Natural killer cell (primary cell): ENCODE measurements around the gene RASL11A. TPM values are rescaled to one million over a fixed set of nuclear protein-coding genes. Genes with fewer than 3 reads are reported as not detected.

Experiments used
- ATAC-seq, 3 donors: fragments of 150-1000 bp in 2 of 3; fragments of 200-7000 bp in 1 of 3; cut with Tn5 transposase; 1 replicate in 1 of 3; 2 replicates in 2 of 3; pipeline ENCODE4 v1.10.0; 2021; ENCODE audit warnings: mild to moderate bottlenecking in 2 of 3, moderate library complexity in 2 of 3
- DNase-seq, 2 donors: peaks; one replicate each; pipeline versions ENCODE4 v3.0.0 to v3.0.0-alpha.2; 2013 to 2021; ENCODE audit warnings: mixed read lengths in 1 of 2
- H3K27ac ChIP-seq: one replicate; pipeline ENCODE4 v1.5.1; 2013; ENCODE audit warnings: mild to moderate bottlenecking, low read length
- H3K27me3 ChIP-seq: one replicate; pipeline ENCODE4 v1.6.1; 2013; ENCODE audit warnings: low read length; ENCODE audit not compliant: control insufficient read depth, insufficient read depth
- H3K36me3 ChIP-seq: one replicate; pipeline ENCODE4 v1.6.1; 2013; ENCODE audit warnings: low read length; ENCODE audit not compliant: control insufficient read depth, insufficient read depth
- H3K4me1 ChIP-seq: one replicate; pipeline ENCODE4 v1.6.1; 2013; ENCODE audit warnings: low read length; ENCODE audit not compliant: control insufficient read depth, insufficient read depth
- H3K4me3 ChIP-seq: one replicate; pipeline ENCODE4 v1.5.1; 2013; ENCODE audit warnings: low read length
- H3K9me3 ChIP-seq: one replicate; pipeline ENCODE4 v1.6.1; 2013; ENCODE audit warnings: low read length; ENCODE audit not compliant: control insufficient read depth, insufficient read depth
- H3K27ac Mint-ChIP-seq, 2 donors: one replicate each; pipeline ENCODE4 v1.8.0; 2022; ENCODE audit warnings: mild to moderate bottlenecking in 2 of 2, mixed read lengths in 2 of 2, moderate library complexity in 1 of 2
- H3K27me3 Mint-ChIP-seq, 2 donors: one replicate each; pipeline ENCODE4 v1.8.0; 2022; ENCODE audit warnings: low read depth in 2 of 2, mixed read lengths in 2 of 2
- H3K36me3 Mint-ChIP-seq: one replicate; pipeline ENCODE4 v1.8.0; 2022; ENCODE audit warnings: mixed read lengths
- H3K4me1 Mint-ChIP-seq, 2 donors: one replicate each; pipeline ENCODE4 v1.8.0; 2022; ENCODE audit warnings: mixed read lengths in 2 of 2
- H3K4me3 Mint-ChIP-seq: one replicate; pipeline ENCODE4 v1.8.0; 2022; ENCODE audit warnings: mild to moderate bottlenecking, moderate library complexity, mixed read lengths
- H3K9me3 Mint-ChIP-seq, 2 donors: one replicate each; pipeline ENCODE4 v1.8.0; 2022; ENCODE audit warnings: mixed read lengths in 2 of 2
- CTCF ChIP-seq: fragments of 200-600 bp; IDR thresholded peaks from one replicate; pipeline ENCODE4 v1.8.0; 2022; ENCODE audit warnings: antibody characterized with exemption
- WGBS: methylation state at CpG from one replicate; pipeline ENCODE4 v1.1.7; 2013; ENCODE audit warnings: missing lambda C conversion rate; ENCODE audit not compliant: insufficient coverage; 5-methylcytosine and 5-hydroxymethylcytosine counted together
- intact Hi-C: fragments of 100-400 bp; cut with micrococcal nuclease; formaldehyde crosslinking; loops from one replicate; pipeline ENCODE4 v1.14.2; 2022
- total RNA-seq, 4 donors: library from RNA; stranded (reverse); fragments of 120-200 nt in 1 of 4; gene quantifications; one replicate each; pipeline versions ENCODE4 v1.2.3 to v1.2.4, GENCODE V29; 2013 to 2022

Gene RASL11A
- total RNA-seq, 3 donors from 2014 or later (not counting 1 experiment from before 2014, with no cell fraction given) = 0.70 to 2.0 (median 1.4) TPM

- WGBS = 85% methylated on average over 4 of the region's 4 CpGs
- no peak overlapping the region for H3K27ac Mint-ChIP-seq
- H3K4me3 Mint-ChIP-seq = no peak overlapping the region
- Histone ChIP-seq H3K9me3 (no peaks in the 10 kb centered on the region), H3K4me1 (peaks cover 14% of the 10 kb centered on the region), H3K4me3 (no peak overlapping the region), H3K27me3 (peaks cover 3% of the 10 kb centered on the region), H3K27ac (no peak overlapping the region), H3K36me3 (no peaks in the 10 kb centered on the region)
- H3K36me3 Mint-ChIP-seq = no peaks in the 10 kb centered on the region
- no peak for DNase-seq
- H3K4me1 Mint-ChIP-seq = peaks cover 14% of the 10 kb centered on the region in 2 donors
- TF ChIP-seq CTCF = no peak
- H3K9me3 Mint-ChIP-seq = no peaks in the 10 kb centered on the region
- no peak for ATAC-seq
- peaks cover 21 to 27% of the 10 kb centered on the region in 2 donors for H3K27me3 Mint-ChIP-seq
- intact Hi-C loops = no loop called here
These were observed 3.2 kb downstream of the RASL11A start for GRCh38 chr13:27273658-27274425.

GRCh38 chr13:27274631-27275030, 4.0 kb downstream of the RASL11A start:
- peaks cover 14% of the 10 kb centered on the region in 2 donors for H3K4me1 Mint-ChIP-seq
- peaks cover 3% of the 10 kb centered on the region for H3K27me3 ChIP-seq
- 20% methylated on average over 1 of the region's 1 CpG for WGBS
- no peak overlapping the region for H3K27ac Mint-ChIP-seq
- H3K9me3 Mint-ChIP-seq = no peaks in the 10 kb centered on the region
- intact Hi-C loops = no loop called here
- H3K36me3 ChIP-seq = no peaks in the 10 kb centered on the region
- no peaks in the 10 kb centered on the region for H3K9me3 ChIP-seq
- no peak for TF ChIP-seq CTCF
- H3K4me3 ChIP-seq = no peak overlapping the region
- DNase-seq = no peak
- ATAC-seq = no peak
- no peak overlapping the region for H3K27ac ChIP-seq
- H3K4me1 ChIP-seq = peaks cover 14% of the 10 kb centered on the region
- H3K4me3 Mint-ChIP-seq = no peak overlapping the region
- peaks cover 21 to 27% of the 10 kb centered on the region in 2 donors for H3K27me3 Mint-ChIP-seq
- H3K36me3 Mint-ChIP-seq = no peaks in the 10 kb centered on the region

GRCh38 chr13:27276188-27276587, 5.6 kb downstream of the RASL11A start:
- no peaks in the 10 kb centered on the region for H3K9me3 ChIP-seq
- Mint-ChIP-seq H3K36me3 (no peaks in the 10 kb centered on the region), H3K4me1 (peaks cover 6 to 7% of the 10 kb centered on the region in 2 donors), H3K9me3 (no peaks in the 10 kb centered on the region), H3K27ac (no peak overlapping the region), H3K4me3 (no peak overlapping the region), H3K27me3 (peaks cover 21 to 26% of the 10 kb centered on the region in 2 donors)
- H3K27ac ChIP-seq = no peak overlapping the region
- intact Hi-C loops = no loop called here
- peaks cover 6% of the 10 kb centered on the region for H3K4me1 ChIP-seq
- WGBS = over 99% methylated on average over 6 of the region's 7 CpGs
- no peak overlapping the region for H3K4me3 ChIP-seq
- DNase-seq (no peak), ATAC-seq (no peak)
- TF ChIP-seq CTCF = no peak
- H3K27me3 ChIP-seq = peaks cover 3% of the 10 kb centered on the region
- H3K36me3 ChIP-seq = no peaks in the 10 kb centered on the region

DNA sequence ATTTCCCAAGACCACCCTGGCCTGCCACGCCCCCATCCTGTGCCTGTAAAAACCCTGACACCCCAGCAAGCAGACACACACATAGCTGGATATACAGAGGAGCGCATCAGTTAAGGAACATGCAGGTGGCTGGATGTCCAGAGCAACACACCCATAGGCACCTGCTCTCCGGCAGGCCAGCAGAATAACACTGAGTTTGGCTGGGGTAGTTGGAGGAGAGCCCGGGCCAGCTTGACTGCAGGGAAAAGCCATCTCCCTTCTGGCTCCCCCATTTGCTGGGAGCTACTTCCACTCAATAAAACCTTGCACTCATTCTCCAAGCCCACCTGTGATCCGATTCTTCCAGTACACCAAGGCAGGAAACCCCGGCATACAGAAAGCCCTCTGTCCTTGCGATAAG, 8.9 kb downstream of the RASL11A start:
- ATAC-seq = no peak
- Mint-ChIP-seq H3K27me3 (peaks cover 13 to 18% of the 10 kb centered on the region in 2 donors), H3K27ac (no peak overlapping the region), H3K4me1 (no peaks in the 10 kb centered on the region), H3K4me3 (no peak overlapping the region), H3K36me3 (no peaks in the 10 kb centered on the region), H3K9me3 (no peaks in the 10 kb centered on the region)
- 93% methylated on average over 7 of the region's 7 CpGs for WGBS
- Histone ChIP-seq H3K27ac (no peak overlapping the region), H3K27me3 (no peaks in the 10 kb centered on the region), H3K4me3 (no peak overlapping the region), H3K4me1 (no peaks in the 10 kb centered on the region), H3K9me3 (no peaks in the 10 kb centered on the region), H3K36me3 (no peaks in the 10 kb centered on the region)
- intact Hi-C loops = no loop called here
- no peak for TF ChIP-seq CTCF
- DNase-seq = no peak
